KMS-11 (cell line): ENCODE data around the gene NPHS1.

ENCODE experiments used
- H2AFZ ChIP-seq: fragments of 200-600 bp; sonication (generic); 2 replicates; pipeline ENCODE4 v1.6.1; 2016; ENCODE audit warnings: antibody characterized with exemption, mixed run types, low read depth
- H3K27ac ChIP-seq: fragments of 200-600 bp; sonication (generic); 2 replicates; pipeline ENCODE4 v1.6.1; 2016; ENCODE audit warnings: mild to moderate bottlenecking, mixed run types
- H3K27me3 ChIP-seq: fragments of 200-600 bp; sonication (generic); 2 replicates; pipeline ENCODE4 v1.6.1; 2017; ENCODE audit warnings: mild to moderate bottlenecking, low read depth, mixed run types, moderate library complexity; ENCODE audit not compliant: insufficient read depth
- H3K36me3 ChIP-seq: fragments of 200-600 bp; sonication (generic); 2 replicates; pipeline ENCODE4 v1.6.1; 2017; ENCODE audit warnings: mild to moderate bottlenecking, mixed run types; ENCODE audit not compliant: insufficient read depth
- H3K4me1 ChIP-seq: fragments of 200-600 bp; sonication (generic); 2 replicates; pipeline ENCODE4 v1.6.1; 2016; ENCODE audit warnings: mild to moderate bottlenecking, low read depth, mixed run types; ENCODE audit not compliant: poor library complexity, severe bottlenecking
- H3K4me2 ChIP-seq: fragments of 200-600 bp; sonication (generic); 2 replicates; pipeline ENCODE4 v1.7.0; 2016; ENCODE audit warnings: mild to moderate bottlenecking, mixed run types
- H3K4me3 ChIP-seq: fragments of 200-600 bp; sonication (generic); IDR thresholded peaks from 2 replicates; pipeline ENCODE4 v1.6.1; 2017; ENCODE audit warnings: low read depth, low read length, mixed read lengths; ENCODE audit not compliant: insufficient read depth
- H3K79me2 ChIP-seq: fragments of 200-600 bp; sonication (generic); 2 replicates; pipeline ENCODE4 v1.6.1; 2016; ENCODE audit warnings: low read depth, mixed run types; ENCODE audit not compliant: insufficient read depth
- H3K9ac ChIP-seq: fragments of 200-600 bp; sonication (generic); 2 replicates; pipeline ENCODE4 v1.6.1; 2016; ENCODE audit warnings: mild to moderate bottlenecking, mixed run types
- H4K20me1 ChIP-seq: fragments of 200-600 bp; sonication (generic); 2 replicates; pipeline ENCODE4 v1.6.1; 2016; ENCODE audit warnings: mild to moderate bottlenecking, mixed run types; ENCODE audit not compliant: insufficient read depth
- TF ChIP-seq, protein P1 (sequence below): fragments of 200-600 bp; sonication (generic); conservative IDR thresholded peaks from 2 replicates; pipeline ENCODE4 v1.6.1; 2017; ENCODE audit warnings: low read depth, mild to moderate bottlenecking, antibody characterized with exemption, low read length, moderate library complexity, mixed read lengths

NPHS1 gene

GRCh38 chr19:35858311-35858710, 6.0 kb upstream of the NPHS1 start:
- TF ChIP-seq, protein P1, sequence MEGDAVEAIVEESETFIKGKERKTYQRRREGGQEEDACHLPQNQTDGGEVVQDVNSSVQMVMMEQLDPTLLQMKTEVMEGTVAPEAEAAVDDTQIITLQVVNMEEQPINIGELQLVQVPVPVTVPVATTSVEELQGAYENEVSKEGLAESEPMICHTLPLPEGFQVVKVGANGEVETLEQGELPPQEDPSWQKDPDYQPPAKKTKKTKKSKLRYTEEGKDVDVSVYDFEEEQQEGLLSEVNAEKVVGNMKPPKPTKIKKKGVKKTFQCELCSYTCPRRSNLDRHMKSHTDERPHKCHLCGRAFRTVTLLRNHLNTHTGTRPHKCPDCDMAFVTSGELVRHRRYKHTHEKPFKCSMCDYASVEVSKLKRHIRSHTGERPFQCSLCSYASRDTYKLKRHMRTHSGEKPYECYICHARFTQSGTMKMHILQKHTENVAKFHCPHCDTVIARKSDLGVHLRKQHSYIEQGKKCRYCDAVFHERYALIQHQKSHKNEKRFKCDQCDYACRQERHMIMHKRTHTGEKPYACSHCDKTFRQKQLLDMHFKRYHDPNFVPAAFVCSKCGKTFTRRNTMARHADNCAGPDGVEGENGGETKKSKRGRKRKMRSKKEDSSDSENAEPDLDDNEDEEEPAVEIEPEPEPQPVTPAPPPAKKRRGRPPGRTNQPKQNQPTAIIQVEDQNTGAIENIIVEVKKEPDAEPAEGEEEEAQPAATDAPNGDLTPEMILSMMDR: no peak
- Histone ChIP-seq H3K4me3 (no peak overlapping the region), H3K4me1 (no peaks in the 10 kb centered on the region), H3K9ac (no peak overlapping the region), H2AFZ (no peak overlapping the region), H3K27ac (no peak overlapping the region), H3K36me3 (no peaks in the 10 kb centered on the region), H3K27me3 (peaks cover 88% of the 10 kb centered on the region), H4K20me1 (no peaks in the 10 kb centered on the region), H3K4me2 (no peak overlapping the region), H3K79me2 (no peaks in the 10 kb centered on the region)

- no peak within 1 kb of the TSS for H2AFZ ChIP-seq
- H3K9ac ChIP-seq: no peak within 1 kb of the TSS
- TF ChIP-seq, protein P1: no peak
- H3K27me3 ChIP-seq: peaks cover 88% of the 10 kb centered on the region
- no peak within 1 kb of the TSS for H3K4me3 ChIP-seq
- H3K36me3 ChIP-seq: no peaks in the 10 kb centered on the region
- H3K4me2 ChIP-seq: no peak within 1 kb of the TSS
- no peak within 1 kb of the TSS for H3K27ac ChIP-seq
- no peaks in the 10 kb centered on the region for H3K79me2 ChIP-seq
- no peaks in the 10 kb centered on the region for H4K20me1 ChIP-seq
- H3K4me1 ChIP-seq: no peaks in the 10 kb centered on the region
Observed at GRCh38 chr19:35856546-35857149, 4.3 kb upstream of the NPHS1 start, which contains the start of gene KIRREL2. KIRREL2 (plus strand) TSS chr19:35856911; CDS start chr19:35857120, 209 bp downstream.

GRCh38 chr19:35853038-35853756, 893 bp upstream of the NPHS1 start:
- Histone ChIP-seq H2AFZ (no peak overlapping the region), H3K79me2 (no peaks in the 10 kb centered on the region), H3K4me3 (no peak overlapping the region), H4K20me1 (no peaks in the 10 kb centered on the region), H3K4me2 (no peak overlapping the region), H3K36me3 (no peaks in the 10 kb centered on the region), H3K4me1 (no peaks in the 10 kb centered on the region), H3K27me3 (peaks cover 77% of the 10 kb centered on the region), H3K9ac (no peak overlapping the region), H3K27ac (no peak overlapping the region)
- TF ChIP-seq, protein P1: no peak

DNA sequence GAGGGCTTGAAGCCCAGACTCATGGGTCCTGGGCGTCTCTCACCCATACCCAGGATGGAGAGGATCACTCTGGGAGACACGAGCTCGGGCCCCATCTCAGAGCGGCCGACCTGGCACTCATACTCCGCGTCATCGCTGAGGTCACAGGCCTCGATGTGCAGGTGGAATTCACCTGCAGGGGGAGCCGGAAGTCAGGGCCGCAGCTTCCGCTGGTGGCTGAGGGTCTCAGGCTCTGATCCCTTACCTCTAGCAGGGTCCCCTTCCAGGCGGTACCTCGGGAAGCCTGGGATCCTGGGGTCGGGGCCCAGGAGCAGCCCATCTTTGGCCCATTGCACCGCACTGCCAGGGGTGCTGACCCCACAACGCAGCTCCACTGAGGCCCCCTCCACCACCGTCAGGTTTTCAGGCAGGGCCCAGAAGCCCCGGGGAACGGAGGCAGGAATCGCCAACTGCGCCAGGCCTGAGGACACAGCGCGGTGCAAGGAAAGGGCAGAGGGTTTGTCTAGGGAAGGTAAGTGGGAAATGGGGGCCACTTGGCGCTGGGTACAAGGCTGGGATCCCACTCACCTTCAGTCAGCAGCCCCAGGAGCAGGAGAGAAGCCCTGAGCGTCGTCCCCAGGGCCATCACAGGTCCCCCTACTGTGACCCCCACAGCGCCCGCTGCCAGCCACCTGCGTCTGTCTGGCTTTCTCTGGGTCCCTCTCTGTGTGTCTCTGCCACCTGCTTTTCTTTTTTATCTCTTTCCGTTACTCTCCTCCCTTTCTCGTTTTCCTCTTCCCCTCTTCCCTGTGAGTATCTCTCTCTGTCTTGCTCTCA, 883 bp downstream of the NPHS1 start:
- Histone ChIP-seq H2AFZ (no peak overlapping the region), H3K79me2 (no peaks in the 10 kb centered on the region), H3K27ac (no peak overlapping the region), H3K27me3 (peaks cover 73% of the 10 kb centered on the region), H3K9ac (no peak overlapping the region), H3K4me1 (no peaks in the 10 kb centered on the region), H3K4me2 (no peak overlapping the region), H4K20me1 (no peaks in the 10 kb centered on the region), H3K36me3 (no peaks in the 10 kb centered on the region), H3K4me3 (no peak overlapping the region)
- TF ChIP-seq, protein P1: no peak
